GM18519 (cell line): ENCODE data around the gene KRT84.
"Not testable (repeated sequence)": the region's sequence is repeated elsewhere in the genome, so short reads cannot be mapped to it uniquely, and the experiment has no call there.

ENCODE experiments used
- ATAC-seq: cut with Tn5 transposase; IDR thresholded peaks from one replicate; pipeline ENCODE4 v1.9.1; 2021; ENCODE audit warnings: mild to moderate bottlenecking, moderate library complexity; ENCODE audit not compliant: unreplicated experiment, low FRiP score

KRT84 gene

GRCh38 chr12:52347551-52348510 lies 37.6 kb downstream of the KRT84 start:
- no peak for ATAC-seq

GRCh38 chr12:52347016-52347415 lies 38.4 kb downstream of the KRT84 start:
- ATAC-seq: no peak

GRCh38 chr12:52346593-52346992 lies 38.9 kb downstream of the KRT84 start:
- ATAC-seq: no peak

- not testable (repeated sequence) for ATAC-seq
These were observed 40.4 kb downstream of the KRT84 start for GRCh38 chr12:52345041-52345440.

- no peak for ATAC-seq
These were observed 41.3 kb downstream of the KRT84 start for GRCh38 chr12:52344111-52344510.

- no peak for ATAC-seq
These were observed 41.9 kb downstream of the KRT84 start for GRCh38 chr12:52343550-52343949.

GRCh38 chr12:52342781-52343490 lies 42.5 kb downstream of the KRT84 start:
- no peak for ATAC-seq

- ATAC-seq: no peak
These were observed 44.3 kb downstream of the KRT84 start for GRCh38 chr12:52341066-52341580.

- ATAC-seq: no peak
These were observed 47.1 kb downstream of the KRT84 start for GRCh38 chr12:52338241-52338960.

- ATAC-seq: no peak
These were observed 48.4 kb downstream of the KRT84 start for GRCh38 chr12:52337054-52337453.

- no peak for ATAC-seq
These were observed 48.8 kb downstream of the KRT84 start for GRCh38 chr12:52336641-52337040.

GRCh38 chr12:52335598-52336262 lies 49.7 kb downstream of the KRT84 start:
- no peak for ATAC-seq

- no peak for ATAC-seq
These were observed 51.3 kb downstream of the KRT84 start for GRCh38 chr12:52334185-52334584.

GRCh38 chr12:52333321-52333720 lies 52.1 kb downstream of the KRT84 start:
- no peak for ATAC-seq

- no peak for ATAC-seq
These were observed 53.1 kb downstream of the KRT84 start for GRCh38 chr12:52332381-52332780.

- no peak for ATAC-seq
These were observed 53.6 kb downstream of the KRT84 start for GRCh38 chr12:52331833-52332232.

GRCh38 chr12:52331039-52331438 lies 54.4 kb downstream of the KRT84 start:
- ATAC-seq: no peak

- no peak for ATAC-seq
These were observed 57.5 kb downstream of the KRT84 start for GRCh38 chr12:52327830-52328500.
